ENCODE data around the gene GATAD2A.

DNA sequence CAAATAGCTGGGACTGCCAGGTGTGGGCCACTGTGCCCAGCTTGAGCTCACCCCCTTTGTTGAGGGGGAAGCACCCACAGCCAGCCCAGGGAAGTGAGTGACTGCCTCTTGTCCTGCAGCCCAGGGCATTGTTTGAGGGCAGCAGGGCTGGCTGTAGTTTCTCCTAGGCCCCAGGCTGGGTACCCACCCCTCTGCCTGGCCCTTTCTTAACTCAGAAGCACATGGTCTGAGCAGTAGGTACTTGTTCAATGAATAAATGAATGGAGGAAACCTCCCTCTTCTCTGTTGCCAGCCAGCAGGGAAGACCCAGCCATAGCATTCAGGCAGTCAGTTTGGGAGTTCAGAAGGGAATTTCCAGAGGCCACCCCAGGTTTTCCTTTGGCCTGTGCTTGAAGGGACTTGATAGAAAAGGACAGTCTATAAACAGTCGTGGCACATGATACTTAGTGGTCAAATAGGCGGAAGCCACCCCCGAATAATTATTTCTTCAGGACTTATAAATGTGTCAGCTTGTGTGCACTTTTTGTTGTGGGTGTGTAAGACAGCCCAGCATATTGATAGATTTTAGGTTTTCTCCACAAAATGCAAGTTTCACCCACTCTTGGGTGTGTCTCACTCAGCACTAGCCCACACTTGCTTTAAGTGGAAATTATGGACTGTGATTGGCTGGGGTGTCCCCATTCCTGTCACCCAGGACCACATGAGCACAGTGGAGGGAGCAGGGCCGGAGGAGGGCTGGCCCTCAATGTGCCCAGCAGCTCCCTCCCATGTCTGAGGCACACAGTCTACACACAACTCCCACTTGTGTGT lies 33.1 kb downstream of the GATAD2A start:
- TF ChIP-seq POLR2AphosphoS5 (IDR thresholded peaks at IDR 0.05; ENCODE audit: low read depth, low read length) (0 out of 2 replicates have a peak, but pooled peaks have one; percentile 14), POLR2A (IDR thresholded peaks at IDR 0.05; ENCODE audit: low read depth, low read length) (no peak), TAF1 (IDR thresholded peaks at IDR 0.05; ENCODE audit: borderline replicate concordance, low read depth, low read length) (no peak)
